CD4-positive, alpha-beta memory T cell (primary cell): ENCODE data around the gene EPHA3. TPM values are rescaled to one million over a fixed set of nuclear protein-coding genes. Genes with fewer than 3 reads are reported as not detected.

Source experiments
- CTCF ChIA-PET: fragments of 350-600 bp; sonication (Branson Sonifier 250); formaldehyde crosslinking; loops from one replicate; lab custom pipeline; 2021; ENCODE audit warnings: inconsistent platforms; ENCODE audit not compliant: partially characterized antibody; lab: Charles Lee
- POLR2A ChIA-PET: fragments of 350-600 bp; sonication (Branson Sonifier 250); formaldehyde crosslinking; loops from one replicate; lab custom pipeline; 2021; ENCODE audit not compliant: partially characterized antibody; lab: Charles Lee
- DNase-seq, 5 donors: peaks; one replicate each; pipeline versions ENCODE4 v3.0.0 to v3.0.0-alpha.2; 2020 to 2022; ENCODE audit warnings: mixed read lengths in 1 of 5
- H3K27ac ChIP-seq: one replicate; pipeline ENCODE4 v1.7.0; 2013; ENCODE audit warnings: low read depth, low read length
- H3K27me3 ChIP-seq: 2 replicates; pipeline ENCODE4 v1.7.0; 2013; ENCODE audit warnings: mild to moderate bottlenecking, low read length, moderate library complexity; ENCODE audit not compliant: insufficient read depth
- H3K36me3 ChIP-seq: 2 replicates; pipeline ENCODE4 v1.7.0; 2013; ENCODE audit warnings: mild to moderate bottlenecking, low read length, moderate library complexity; ENCODE audit not compliant: insufficient read depth
- H3K4me1 ChIP-seq: 2 replicates; pipeline ENCODE4 v1.7.0; 2013; ENCODE audit warnings: mild to moderate bottlenecking, low read length, moderate library complexity; ENCODE audit not compliant: insufficient read depth
- H3K4me3 ChIP-seq, 2 donors: one replicate each; pipeline ENCODE4 v1.7.0; 2013; ENCODE audit warnings: low read length in 2 of 2, mild to moderate bottlenecking in 1 of 2
- H3K9me3 ChIP-seq, 2 donors: one replicate each; pipeline ENCODE4 v1.7.0; 2013; ENCODE audit warnings: low read length in 2 of 2, control low read depth in 1 of 2; ENCODE audit not compliant: control insufficient read depth in 1 of 2
- H3K27ac Mint-ChIP-seq, 7 donors: one replicate each; pipeline ENCODE4 v1.8.0; 2020 to 2021; ENCODE audit warnings: mixed read lengths in 7 of 7, mild to moderate bottlenecking in 6 of 7, inconsistent platforms in 3 of 7, moderate library complexity in 3 of 7
- H3K27me3 Mint-ChIP-seq, 2 donors: one replicate each; pipeline ENCODE4 v1.8.0; 2020 to 2021; ENCODE audit warnings: mixed read lengths in 2 of 2
- H3K36me3 Mint-ChIP-seq, 2 donors: one replicate each; pipeline ENCODE4 v1.8.0; 2020 to 2021; ENCODE audit warnings: mixed read lengths in 2 of 2, inconsistent platforms in 1 of 2, mild to moderate bottlenecking in 1 of 2
- H3K4me1 Mint-ChIP-seq, 4 donors: one replicate each; pipeline ENCODE4 v1.8.0; 2020 to 2021; ENCODE audit warnings: mixed read lengths in 4 of 4, mild to moderate bottlenecking in 1 of 4
- H3K4me3 Mint-ChIP-seq, 8 donors: one replicate each; pipeline ENCODE4 v1.8.0; 2020 to 2021; ENCODE audit warnings: mixed read lengths in 8 of 8, mild to moderate bottlenecking in 7 of 8, moderate library complexity in 6 of 8, inconsistent platforms in 3 of 8
- H3K9me3 Mint-ChIP-seq, 8 donors: one replicate each; pipeline ENCODE4 v1.8.0; 2020 to 2021; ENCODE audit warnings: mixed read lengths in 8 of 8, mild to moderate bottlenecking in 5 of 8, inconsistent platforms in 3 of 8, moderate library complexity in 1 of 8
- intact Hi-C: fragments of 100-400 bp; cut with micrococcal nuclease; formaldehyde crosslinking; loops from one replicate; pipeline ENCODE4 v1.15.1; 2023
- polyA plus RNA-seq, 2 donors: library from polyadenylated mRNA; unstranded; fragments of 300-500 nt; fragmentation: Illumina TruSeq; gene quantifications; one replicate each; pipeline ENCODE4 v1.2.3, GENCODE V29; 2021
- total RNA-seq, 2 experiments: library from RNA; stranded (reverse); gene quantifications; one replicate each; pipeline ENCODE4 v1.2.3, GENCODE V29; 2021

Gene EPHA3
- total and polyA plus RNA-seq, 4 experiments from 2014 or later: not detected

- H3K27me3 Mint-ChIP-seq: no peaks in the 10 kb centered on the region
- no peaks in the 10 kb centered on the region for H3K4me1 Mint-ChIP-seq
- no peak overlapping the region for H3K27ac Mint-ChIP-seq
- DNase-seq: no peak
- CTCF ChIA-PET: no interaction called here
- POLR2A ChIA-PET: no interaction called here
- Histone ChIP-seq H3K4me1 (no peaks in the 10 kb centered on the region), H3K36me3 (no peaks in the 10 kb centered on the region), H3K9me3 (no peaks in the 10 kb centered on the region), H3K4me3 (no peak overlapping the region), H3K27me3 (no peaks in the 10 kb centered on the region), H3K27ac (no peak overlapping the region)
- intact Hi-C loops: no loop called here
- no peak overlapping the region for H3K4me3 Mint-ChIP-seq
- no peaks in the 10 kb centered on the region for H3K36me3 Mint-ChIP-seq
- H3K9me3 Mint-ChIP-seq: peaks cover 0 to 11% (median 7%) of the 10 kb centered on the region in 8 donors
Observed at GRCh38 chr3:89358281-89358680, 250.9 kb downstream of the EPHA3 start.

- Mint-ChIP-seq H3K9me3 (peaks cover 0 to 8% (median 5%) of the 10 kb centered on the region in 8 donors), H3K27me3 (no peaks in the 10 kb centered on the region), H3K4me1 (no peaks in the 10 kb centered on the region), H3K4me3 (no peak overlapping the region), H3K36me3 (no peaks in the 10 kb centered on the region), H3K27ac (no peak overlapping the region)
- no peaks in the 10 kb centered on the region for H3K9me3 ChIP-seq
- intact Hi-C loops: no loop called here
- no peaks in the 10 kb centered on the region for H3K4me1 ChIP-seq
- H3K27ac ChIP-seq: no peak overlapping the region
- no peaks in the 10 kb centered on the region for H3K27me3 ChIP-seq
- DNase-seq: no peak
- ChIA-PET CTCF (no interaction called here), POLR2A (no interaction called here)
- no peaks in the 10 kb centered on the region for H3K36me3 ChIP-seq
- H3K4me3 ChIP-seq: no peak overlapping the region
Observed at GRCh38 chr3:89360156-89360555, 252.7 kb downstream of the EPHA3 start.

DNA sequence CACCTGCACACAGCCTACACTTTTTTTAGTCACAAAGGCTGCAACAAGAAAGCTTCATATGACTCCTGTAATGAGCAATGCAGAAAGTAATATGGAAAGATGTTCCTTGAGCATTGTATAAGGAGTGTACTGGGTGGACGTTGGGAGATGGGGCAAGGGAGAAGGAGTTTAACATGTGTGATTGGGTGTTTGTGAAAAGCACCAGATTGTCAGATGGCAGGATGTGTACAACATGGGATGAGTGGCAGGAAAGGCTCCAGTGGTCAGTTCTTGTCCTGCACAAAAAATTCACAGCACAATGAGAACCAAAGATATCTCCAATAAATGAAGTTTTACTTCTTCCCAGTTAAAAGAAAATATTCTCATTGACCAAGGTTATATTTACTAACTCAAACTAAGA is 255.1 kb downstream of the EPHA3 start:
- H3K9me3 Mint-ChIP-seq: peaks cover 0 to 7% (median 4%) of the 10 kb centered on the region in 8 donors
- CTCF ChIA-PET: no interaction called here
- intact Hi-C loops: no loop called here

GRCh38 chr3:89363171-89363570 is 255.8 kb downstream of the EPHA3 start:
- Histone ChIP-seq H3K27me3 (no peaks in the 10 kb centered on the region), H3K27ac (no peak overlapping the region), H3K9me3 (no peaks in the 10 kb centered on the region), H3K4me1 (no peaks in the 10 kb centered on the region), H3K4me3 (no peak overlapping the region), H3K36me3 (no peaks in the 10 kb centered on the region)
- no peak for DNase-seq
- H3K36me3 Mint-ChIP-seq: no peaks in the 10 kb centered on the region
- ChIA-PET CTCF (no interaction called here), POLR2A (no interaction called here)
- intact Hi-C loops: no loop called here
- peaks cover 1 to 13% (median 5%) of the 10 kb centered on the region in 8 donors for H3K9me3 Mint-ChIP-seq
- H3K27ac Mint-ChIP-seq: no peak overlapping the region
- H3K4me3 Mint-ChIP-seq: no peak overlapping the region
- no peaks in the 10 kb centered on the region for H3K4me1 Mint-ChIP-seq
- H3K27me3 Mint-ChIP-seq: no peaks in the 10 kb centered on the region

More for the DNA sequence above, 255.1 kb downstream of the EPHA3 start:
- Mint-ChIP-seq H3K4me3 (no peak overlapping the region), H3K27me3 (no peaks in the 10 kb centered on the region), H3K27ac (no peak overlapping the region), H3K36me3 (no peaks in the 10 kb centered on the region), H3K4me1 (no peaks in the 10 kb centered on the region)
- POLR2A ChIA-PET: no interaction called here
- no peaks in the 10 kb centered on the region for H3K4me1 ChIP-seq
- no peak overlapping the region for H3K27ac ChIP-seq
- no peaks in the 10 kb centered on the region for H3K27me3 ChIP-seq
- H3K9me3 ChIP-seq: no peaks in the 10 kb centered on the region
- H3K4me3 ChIP-seq: no peak overlapping the region
- DNase-seq: no peak
- no peaks in the 10 kb centered on the region for H3K36me3 ChIP-seq

DNA sequence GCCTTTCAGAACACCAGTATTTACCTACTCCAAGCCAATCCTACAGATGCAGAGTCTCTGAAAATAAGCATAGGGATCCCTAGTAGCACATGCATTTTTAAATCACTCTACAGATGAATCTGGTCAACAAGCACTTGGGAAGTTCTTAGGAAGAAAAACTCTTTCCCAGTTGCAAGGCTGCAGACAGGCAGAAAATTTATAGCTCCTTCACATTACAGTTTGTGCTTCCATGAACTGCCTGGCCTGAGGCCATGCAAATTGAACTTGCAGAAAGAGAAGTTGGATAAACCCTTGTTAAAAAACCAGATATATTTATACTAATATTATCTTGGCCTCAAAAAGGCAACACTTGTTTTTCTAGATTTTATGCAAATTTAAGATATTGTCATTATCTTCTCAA is 256.9 kb downstream of the EPHA3 start:
- ChIA-PET POLR2A (no interaction called here), CTCF (no interaction called here)
- no peak overlapping the region for H3K4me3 Mint-ChIP-seq
- peaks cover 2 to 23% (median 7%) of the 10 kb centered on the region in 8 donors for H3K9me3 Mint-ChIP-seq
- no peaks in the 10 kb centered on the region for H3K4me1 ChIP-seq
- no peak overlapping the region for H3K27ac ChIP-seq
- no peaks in the 10 kb centered on the region for H3K36me3 Mint-ChIP-seq
- no peaks in the 10 kb centered on the region for H3K9me3 ChIP-seq
- H3K27me3 Mint-ChIP-seq: no peaks in the 10 kb centered on the region
- intact Hi-C loops: no loop called here
- DNase-seq: no peak
- no peak overlapping the region for H3K27ac Mint-ChIP-seq
- H3K36me3 ChIP-seq: no peaks in the 10 kb centered on the region
- H3K27me3 ChIP-seq: no peaks in the 10 kb centered on the region
- H3K4me1 Mint-ChIP-seq: no peaks in the 10 kb centered on the region
- H3K4me3 ChIP-seq: no peak overlapping the region

- Histone ChIP-seq H3K36me3 (no peaks in the 10 kb centered on the region), H3K4me3 (no peak overlapping the region), H3K27me3 (no peaks in the 10 kb centered on the region), H3K9me3 (no peaks in the 10 kb centered on the region), H3K4me1 (no peaks in the 10 kb centered on the region), H3K27ac (no peak overlapping the region)
- ChIA-PET CTCF (no interaction called here), POLR2A (no interaction called here)
- no peaks in the 10 kb centered on the region for H3K36me3 Mint-ChIP-seq
- H3K27ac Mint-ChIP-seq: no peak overlapping the region
- H3K4me3 Mint-ChIP-seq: no peak overlapping the region
- no peaks in the 10 kb centered on the region for H3K4me1 Mint-ChIP-seq
- no peak for DNase-seq
- peaks cover 2 to 26% (median 9%) of the 10 kb centered on the region in 8 donors for H3K9me3 Mint-ChIP-seq
- intact Hi-C loops: no loop called here
- H3K27me3 Mint-ChIP-seq: no peaks in the 10 kb centered on the region
Observed at GRCh38 chr3:89367166-89367565, 259.7 kb downstream of the EPHA3 start.

- Mint-ChIP-seq H3K4me1 (no peaks in the 10 kb centered on the region), H3K27ac (no peak overlapping the region), H3K36me3 (no peaks in the 10 kb centered on the region), H3K4me3 (no peak overlapping the region), H3K9me3 (peaks cover 2 to 26% (median 7%) of the 10 kb centered on the region in 8 donors), H3K27me3 (no peaks in the 10 kb centered on the region)
- Histone ChIP-seq H3K27me3 (no peaks in the 10 kb centered on the region), H3K27ac (no peak overlapping the region), H3K4me3 (no peak overlapping the region), H3K36me3 (no peaks in the 10 kb centered on the region), H3K4me1 (no peaks in the 10 kb centered on the region), H3K9me3 (no peaks in the 10 kb centered on the region)
- POLR2A ChIA-PET: no interaction called here
- intact Hi-C loops: no loop called here
- CTCF ChIA-PET: no interaction called here
- DNase-seq: no peak
Observed at GRCh38 chr3:89368846-89369245, 261.4 kb downstream of the EPHA3 start.

DNA sequence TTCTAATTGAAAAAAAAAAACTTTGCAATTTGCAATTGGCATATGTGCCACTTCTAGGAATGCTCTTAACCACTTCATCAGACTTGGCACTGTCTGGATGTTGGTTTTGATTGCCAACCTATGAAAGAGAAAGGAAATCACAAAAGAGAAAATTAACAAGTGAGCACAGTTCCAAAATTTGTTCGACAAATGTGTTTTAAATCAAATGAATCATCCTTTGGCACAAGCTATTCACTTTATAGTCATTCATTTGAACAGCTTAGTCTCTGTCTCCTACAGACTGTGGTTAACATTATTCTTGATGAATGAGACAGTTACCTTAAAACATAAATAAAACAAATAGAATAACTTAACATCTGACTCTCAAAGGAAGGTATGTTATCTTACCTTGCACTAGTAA is 265.0 kb downstream of the EPHA3 start:
- H3K9me3 ChIP-seq: no peaks in the 10 kb centered on the region
- H3K4me1 ChIP-seq: no peaks in the 10 kb centered on the region
- CTCF ChIA-PET: no interaction called here
- intact Hi-C loops: no loop called here
- H3K36me3 Mint-ChIP-seq: no peaks in the 10 kb centered on the region
- H3K27ac Mint-ChIP-seq: no peak overlapping the region
- H3K27me3 Mint-ChIP-seq: no peaks in the 10 kb centered on the region
- H3K36me3 ChIP-seq: no peaks in the 10 kb centered on the region
- H3K4me3 ChIP-seq: no peak overlapping the region
- no peak overlapping the region for H3K27ac ChIP-seq
- POLR2A ChIA-PET: no interaction called here
- no peak for DNase-seq
- H3K9me3 Mint-ChIP-seq: peaks cover 2 to 20% (median 7%) of the 10 kb centered on the region in 8 donors
- H3K4me3 Mint-ChIP-seq: no peak overlapping the region
- H3K4me1 Mint-ChIP-seq: no peaks in the 10 kb centered on the region
- no peaks in the 10 kb centered on the region for H3K27me3 ChIP-seq
